Progenitor cell of endocrine pancreas (in vitro differentiated cells): Measurements from ENCODE around the gene SYTL3. TPM values are rescaled to one million over a fixed set of nuclear protein-coding genes. Genes with fewer than 3 reads are reported as not detected.

ENCODE experiments used
- DNase-seq: peaks from one replicate; pipeline ENCODE4 v3.0.0; 2021; ENCODE audit warnings: low spot score; ENCODE audit not compliant: unreplicated experiment
- H3K27ac Mint-ChIP-seq: 2 replicates; pipeline ENCODE4 v1.8.0; 2021; ENCODE audit warnings: mild to moderate bottlenecking, moderate library complexity, mixed read lengths
- H3K27me3 Mint-ChIP-seq: 2 replicates; pipeline ENCODE4 v1.8.0; 2021; ENCODE audit warnings: mixed read lengths
- H3K36me3 Mint-ChIP-seq: 2 replicates; pipeline ENCODE4 v1.8.0; 2022; ENCODE audit warnings: mixed read lengths; ENCODE audit not compliant: insufficient read depth
- H3K4me1 Mint-ChIP-seq: 2 replicates; pipeline ENCODE4 v1.8.0; 2021; ENCODE audit warnings: low read depth, mixed read lengths
- H3K4me3 Mint-ChIP-seq: 2 replicates; pipeline ENCODE4 v1.8.0; 2021; ENCODE audit warnings: low read depth, mild to moderate bottlenecking, moderate library complexity, mixed read lengths
- H3K9me3 Mint-ChIP-seq: 2 replicates; pipeline ENCODE4 v1.8.0; 2021; ENCODE audit warnings: low read depth, mixed read lengths
- total RNA-seq: library from RNA; stranded (reverse); gene quantifications from 2 replicates; pipeline ENCODE4 v1.2.1, GENCODE V29; 2021
- TF ChIP-seq, protein P1 (sequence below): fragments of 200-600 bp; sonication (generic); IDR thresholded peaks from one replicate; pipeline ENCODE4 v1.5.0; 2021; ENCODE audit warnings: antibody characterized with exemption, mild to moderate bottlenecking; ENCODE audit not compliant: unreplicated experiment

SYTL3 gene
- total RNA-seq, 1 donor from 2014 or later = 2.1 TPM

DNA sequence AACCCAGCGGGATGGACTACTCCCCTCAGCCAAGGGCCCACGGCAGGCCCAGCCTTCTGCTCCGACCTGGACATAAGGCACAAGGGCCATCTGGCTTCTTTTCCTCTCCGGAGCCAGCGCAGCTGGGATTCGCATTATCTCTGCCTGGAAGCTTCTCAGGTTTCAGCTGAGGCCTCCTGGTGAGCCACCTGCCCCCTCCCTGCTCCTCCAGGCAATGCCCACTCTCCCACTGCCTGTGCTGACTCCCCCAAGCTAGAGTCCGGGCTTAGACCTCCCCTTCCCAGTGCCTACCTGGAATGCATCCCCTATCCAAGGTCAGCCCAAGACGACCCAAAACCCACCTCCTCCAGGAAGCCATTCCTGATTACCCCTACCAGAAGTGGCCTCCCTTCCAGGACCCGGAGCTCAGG is 108.6 kb downstream of the SYTL3 start:
- TF ChIP-seq, protein P1, sequence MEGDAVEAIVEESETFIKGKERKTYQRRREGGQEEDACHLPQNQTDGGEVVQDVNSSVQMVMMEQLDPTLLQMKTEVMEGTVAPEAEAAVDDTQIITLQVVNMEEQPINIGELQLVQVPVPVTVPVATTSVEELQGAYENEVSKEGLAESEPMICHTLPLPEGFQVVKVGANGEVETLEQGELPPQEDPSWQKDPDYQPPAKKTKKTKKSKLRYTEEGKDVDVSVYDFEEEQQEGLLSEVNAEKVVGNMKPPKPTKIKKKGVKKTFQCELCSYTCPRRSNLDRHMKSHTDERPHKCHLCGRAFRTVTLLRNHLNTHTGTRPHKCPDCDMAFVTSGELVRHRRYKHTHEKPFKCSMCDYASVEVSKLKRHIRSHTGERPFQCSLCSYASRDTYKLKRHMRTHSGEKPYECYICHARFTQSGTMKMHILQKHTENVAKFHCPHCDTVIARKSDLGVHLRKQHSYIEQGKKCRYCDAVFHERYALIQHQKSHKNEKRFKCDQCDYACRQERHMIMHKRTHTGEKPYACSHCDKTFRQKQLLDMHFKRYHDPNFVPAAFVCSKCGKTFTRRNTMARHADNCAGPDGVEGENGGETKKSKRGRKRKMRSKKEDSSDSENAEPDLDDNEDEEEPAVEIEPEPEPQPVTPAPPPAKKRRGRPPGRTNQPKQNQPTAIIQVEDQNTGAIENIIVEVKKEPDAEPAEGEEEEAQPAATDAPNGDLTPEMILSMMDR = no peak
- H3K27ac Mint-ChIP-seq = peak overlapping the region; percentile 9
- H3K9me3 Mint-ChIP-seq = no peaks in the 10 kb centered on the region
- DNase-seq = no peak
- peaks cover 2% of the 10 kb centered on the region for H3K36me3 Mint-ChIP-seq
- peaks cover 3% of the 10 kb centered on the region for H3K27me3 Mint-ChIP-seq
- H3K4me1 Mint-ChIP-seq = peaks cover 28% of the 10 kb centered on the region
- no peak overlapping the region for H3K4me3 Mint-ChIP-seq

DNA sequence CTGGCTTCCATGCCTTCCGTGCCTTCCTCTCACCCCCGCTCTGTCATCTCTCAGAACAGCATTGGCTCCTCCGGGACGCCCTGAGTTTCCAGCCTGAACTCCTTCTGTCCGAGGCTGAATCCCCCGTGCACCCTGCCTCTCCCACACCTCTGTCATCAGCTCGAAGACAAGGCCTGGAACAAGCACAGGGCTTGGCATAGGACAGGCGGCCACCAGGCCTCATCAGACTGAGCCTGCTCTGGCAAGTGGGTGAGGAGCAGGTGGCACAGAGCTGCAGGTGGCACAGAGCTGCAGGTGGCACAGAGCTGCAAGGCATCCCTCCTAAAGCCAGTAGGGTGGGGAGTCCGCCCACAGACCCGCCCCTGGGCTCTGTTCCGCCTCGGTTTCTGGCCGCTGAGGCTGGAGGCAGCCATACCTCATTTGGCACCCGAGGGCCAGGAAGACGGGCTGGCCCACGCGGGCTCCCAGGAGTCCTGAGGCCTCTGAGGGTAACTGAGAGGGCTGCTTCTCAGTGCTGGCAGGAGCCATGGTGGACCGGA is 109.2 kb downstream of the SYTL3 start:
- peak overlapping the region; percentile 9 for H3K27ac Mint-ChIP-seq
- H3K4me1 Mint-ChIP-seq = peaks cover 32% of the 10 kb centered on the region
- H3K9me3 Mint-ChIP-seq = no peaks in the 10 kb centered on the region
- no peak for DNase-seq
- H3K36me3 Mint-ChIP-seq = peaks cover 4% of the 10 kb centered on the region
- H3K4me3 Mint-ChIP-seq = no peak overlapping the region
- H3K27me3 Mint-ChIP-seq = peaks cover 3% of the 10 kb centered on the region
- TF ChIP-seq, protein P1 = no peak

DNA sequence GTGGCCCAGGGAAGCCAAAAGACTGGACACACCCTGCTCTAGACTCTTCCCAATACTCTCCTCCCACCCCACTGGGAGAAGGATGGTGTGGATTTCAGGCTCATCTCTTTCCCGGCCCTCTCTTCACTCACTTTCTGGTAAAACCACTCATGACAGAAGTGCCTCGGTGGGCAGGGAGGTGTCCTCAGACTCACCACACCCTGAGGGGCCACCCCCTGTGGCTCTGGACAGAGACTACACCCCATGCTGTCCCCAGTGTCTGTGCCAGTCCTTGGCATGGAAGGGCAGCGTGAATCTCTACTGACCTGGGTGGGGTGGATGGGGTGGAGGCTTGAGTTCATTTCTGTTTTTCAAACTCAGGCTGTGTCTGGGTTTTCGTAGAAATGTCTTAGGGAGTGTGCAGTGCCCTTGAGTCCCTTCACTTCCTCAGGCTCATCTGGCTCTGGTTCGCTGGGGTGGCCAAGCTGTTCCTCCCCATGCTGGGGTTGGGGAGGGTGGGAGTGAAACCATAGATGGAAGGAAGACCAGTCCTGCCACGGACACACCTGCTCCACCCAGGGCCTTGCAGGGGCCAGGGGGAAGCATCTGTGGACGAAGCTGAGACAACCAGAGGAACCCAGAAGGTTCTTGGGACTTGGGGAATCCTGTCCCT is 110.2 kb downstream of the SYTL3 start:
- H3K27me3 Mint-ChIP-seq = peaks cover 3% of the 10 kb centered on the region
- no peak for DNase-seq
- H3K36me3 Mint-ChIP-seq = peaks cover 9% of the 10 kb centered on the region
- no peaks in the 10 kb centered on the region for H3K9me3 Mint-ChIP-seq
- no peak overlapping the region for H3K4me3 Mint-ChIP-seq
- H3K27ac Mint-ChIP-seq = no peak overlapping the region
- peaks cover 33% of the 10 kb centered on the region for H3K4me1 Mint-ChIP-seq
- TF ChIP-seq, protein P1 = no peak

DNA sequence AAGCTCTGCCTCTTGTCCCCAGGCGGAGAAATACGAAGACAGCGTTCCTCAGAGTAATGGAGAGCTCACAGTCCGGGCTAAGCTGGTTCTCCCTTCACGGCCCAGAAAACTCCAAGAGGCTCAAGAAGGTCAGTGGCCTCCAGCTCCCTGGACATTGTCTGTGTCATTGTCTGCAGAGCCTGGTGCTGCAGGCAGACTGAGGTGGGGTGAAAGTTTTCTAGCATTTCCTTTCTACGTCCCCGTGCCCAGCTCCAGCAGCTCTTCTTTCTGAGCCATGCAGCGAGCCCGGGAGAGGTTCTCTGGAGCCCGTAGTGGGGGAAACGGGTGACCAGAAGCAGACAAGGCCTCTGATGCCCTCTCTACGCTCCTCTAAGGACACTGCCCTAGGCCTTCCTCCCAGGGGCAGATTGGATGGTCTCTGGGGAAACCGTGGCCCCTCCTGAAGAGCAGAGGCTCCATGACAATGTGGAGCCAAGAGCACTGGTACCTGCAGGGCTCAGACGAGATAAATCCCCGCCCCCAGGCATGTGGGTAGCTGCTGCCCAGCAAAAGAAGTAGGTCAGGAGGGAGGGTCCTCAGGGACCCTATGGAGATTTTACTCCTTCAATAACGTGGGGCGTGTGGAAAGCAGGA is 110.9 kb downstream of the SYTL3 start:
- peak overlapping the region; percentile 84 for H3K27ac Mint-ChIP-seq
- no peaks in the 10 kb centered on the region for H3K9me3 Mint-ChIP-seq
- H3K4me3 Mint-ChIP-seq = no peak overlapping the region
- H3K36me3 Mint-ChIP-seq = peaks cover 9% of the 10 kb centered on the region
- H3K4me1 Mint-ChIP-seq = peaks cover 33% of the 10 kb centered on the region
- TF ChIP-seq, protein P1 = no peak
- DNase-seq = no peak
- H3K27me3 Mint-ChIP-seq = peaks cover 3% of the 10 kb centered on the region

DNA sequence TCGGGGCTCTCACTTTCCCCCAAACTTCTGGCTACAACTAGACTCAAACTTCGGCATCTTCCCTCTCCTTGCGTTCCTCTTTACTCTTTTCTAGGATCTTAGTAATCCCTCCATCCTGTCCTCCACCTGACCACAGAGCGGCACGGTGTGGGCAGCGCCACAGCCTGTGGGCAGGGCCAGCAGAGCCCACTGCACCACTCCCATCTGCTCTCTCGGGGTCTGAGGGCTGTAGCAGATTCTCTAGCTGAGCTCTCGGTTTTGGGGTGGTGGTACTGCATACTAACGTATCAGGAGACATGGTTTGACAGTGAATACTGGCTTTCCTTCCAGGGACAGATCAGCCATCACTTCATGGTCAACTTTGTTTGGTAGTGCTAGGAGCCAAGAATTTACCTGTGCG is 111.9 kb downstream of the SYTL3 start:
- Mint-ChIP-seq H3K36me3 (peaks cover 13% of the 10 kb centered on the region), H3K27me3 (peaks cover 3% of the 10 kb centered on the region), H3K9me3 (no peaks in the 10 kb centered on the region), H3K4me3 (no peak overlapping the region), H3K27ac (peak overlapping the region; percentile 8), H3K4me1 (peaks cover 32% of the 10 kb centered on the region)
- TF ChIP-seq, protein P1 = no peak
- no peak for DNase-seq
